HEK293T (cell line): Measurements from ENCODE around the gene POLK.

ENCODE experiments used
- BHLHE40 ChIP-seq: fragments of 450-650 bp; IDR thresholded peaks from 2 replicates; pipeline ENCODE4 v1.6.1; 2016; ENCODE audit warnings: mild to moderate bottlenecking, moderate library complexity, borderline replicate concordance
- ELF4 ChIP-seq: fragments of 450-650 bp; IDR thresholded peaks from 2 replicates; pipeline ENCODE4 v1.6.1; 2017; ENCODE audit warnings: antibody characterized with exemption
- FOXA1 ChIP-seq: fragments of 450-650 bp; IDR thresholded peaks from 2 replicates; pipeline ENCODE4 v1.6.1; 2016; ENCODE audit warnings: mild to moderate bottlenecking
- FOXK2 ChIP-seq: fragments of 450-650 bp; IDR thresholded peaks from 2 replicates; pipeline ENCODE4 v1.6.1; 2016; ENCODE audit warnings: mild to moderate bottlenecking
- HDGF ChIP-seq: fragments of 450-650 bp; IDR thresholded peaks from 2 replicates; pipeline ENCODE4 v1.6.1; 2017; ENCODE audit warnings: antibody characterized with exemption, borderline replicate concordance
- NFRKB ChIP-seq: fragments of 450-650 bp; IDR thresholded peaks from 2 replicates; pipeline ENCODE4 v1.6.1; 2016; ENCODE audit warnings: mild to moderate bottlenecking, moderate library complexity
- SP1 ChIP-seq: fragments of 450-650 bp; IDR thresholded peaks from 2 replicates; pipeline ENCODE4 v1.6.1; 2017
- SUZ12 ChIP-seq: fragments of 450-650 bp; IDR thresholded peaks from 2 replicates; pipeline ENCODE4 v1.6.1; 2016; ENCODE audit warnings: mild to moderate bottlenecking
- TARDBP ChIP-seq: fragments of 450-650 bp; IDR thresholded peaks from 2 replicates; pipeline ENCODE4 v1.6.1; 2016
- TF ChIP-seq, protein P1 (sequence below): fragments of 450-650 bp; IDR thresholded peaks from 2 replicates; pipeline ENCODE4 v1.6.1; 2016

DNA sequence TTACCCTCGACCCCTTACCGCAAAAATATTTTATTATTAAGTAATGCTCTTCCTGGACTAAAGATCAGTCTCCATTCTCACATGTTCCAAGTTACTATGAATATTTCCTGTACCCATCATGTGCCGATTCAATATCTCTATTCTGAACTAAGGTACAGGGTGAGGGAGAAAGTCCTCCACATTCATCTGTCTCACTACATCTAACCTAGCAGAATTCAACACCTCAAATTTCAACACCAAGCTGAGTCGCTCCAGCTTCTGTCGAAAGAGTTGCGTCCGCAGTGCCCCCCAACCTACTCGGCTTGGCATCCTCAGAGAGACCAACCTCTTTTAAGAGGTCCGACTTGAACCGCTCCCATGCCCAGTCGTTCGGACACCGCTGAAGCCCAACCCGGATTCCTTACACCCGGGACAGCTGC is 1.3 kb upstream of the POLK start:
- TF ChIP-seq ELF4, result no peak
- TF ChIP-seq TARDBP, result no peak
- no peak for TF ChIP-seq BHLHE40
- TF ChIP-seq FOXK2, result no peak
- TF ChIP-seq, protein P1, sequence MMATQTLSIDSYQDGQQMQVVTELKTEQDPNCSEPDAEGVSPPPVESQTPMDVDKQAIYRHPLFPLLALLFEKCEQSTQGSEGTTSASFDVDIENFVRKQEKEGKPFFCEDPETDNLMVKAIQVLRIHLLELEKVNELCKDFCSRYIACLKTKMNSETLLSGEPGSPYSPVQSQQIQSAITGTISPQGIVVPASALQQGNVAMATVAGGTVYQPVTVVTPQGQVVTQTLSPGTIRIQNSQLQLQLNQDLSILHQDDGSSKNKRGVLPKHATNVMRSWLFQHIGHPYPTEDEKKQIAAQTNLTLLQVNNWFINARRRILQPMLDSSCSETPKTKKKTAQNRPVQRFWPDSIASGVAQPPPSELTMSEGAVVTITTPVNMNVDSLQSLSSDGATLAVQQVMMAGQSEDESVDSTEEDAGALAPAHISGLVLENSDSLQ, result no peak
- no peak for TF ChIP-seq FOXA1
- no peak for TF ChIP-seq SUZ12
- no peak for TF ChIP-seq SP1
- TF ChIP-seq HDGF, result no peak
- no peak for TF ChIP-seq NFRKB
